Measurements from ENCODE around the gene RALGAPB. TPM values are rescaled to one million over a fixed set of nuclear protein-coding genes. Genes with fewer than 3 reads are reported as not detected.

The RALGAPB gene
- total RNA-seq, 1 donor, result 42.7 TPM

GRCh38 chr20:38543014-38543906 lies 70.6 kb downstream of the RALGAPB start:
- H4K20me1 ChIP-seq (ENCODE audit: insufficient read depth, low read length), result no peaks in the 10 kb centered on the region
- H3K27me3 ChIP-seq (ENCODE audit: insufficient read depth, low read length), result no peaks in the 10 kb centered on the region
- H3K9me3 ChIP-seq (ENCODE audit: low read depth, low read length), result no peaks in the 10 kb centered on the region
- H3K79me2 ChIP-seq (ENCODE audit: insufficient read depth, low read length), result no peaks in the 10 kb centered on the region
- no peak for DNase-seq (ENCODE audit: insufficient read length, low spot score, missing footprints)
- no peak overlapping the region for H3K27ac ChIP-seq (ENCODE audit: low read depth, low read length)
- no peak overlapping the region for H3K4me2 ChIP-seq (ENCODE audit: insufficient read depth, low read length)
- H2AFZ ChIP-seq (ENCODE audit: low read length), result no peak overlapping the region
- H3K4me3 ChIP-seq (ENCODE audit: insufficient read depth, low read length), result no peak overlapping the region
- TF ChIP-seq CTCF (IDR thresholded peaks at IDR 0.05; ENCODE audit: extremely low read depth, low read depth, low read length), result no peak
- no peaks in the 10 kb centered on the region for H3K4me1 ChIP-seq (ENCODE audit: insufficient read depth, low read length)
- H3K36me3 ChIP-seq (ENCODE audit: insufficient read depth, low read length), result peaks cover 75% of the 10 kb centered on the region

- H3K9me3 ChIP-seq (ENCODE audit: low read depth, low read length), result no peaks in the 10 kb centered on the region
- no peak for DNase-seq (ENCODE audit: insufficient read length, low spot score, missing footprints)
- H3K36me3 ChIP-seq (ENCODE audit: insufficient read depth, low read length), result peaks cover 80% of the 10 kb centered on the region
- no peak overlapping the region for H3K4me3 ChIP-seq (ENCODE audit: insufficient read depth, low read length)
- H3K27ac ChIP-seq (ENCODE audit: low read depth, low read length), result no peak overlapping the region
- H3K27me3 ChIP-seq (ENCODE audit: insufficient read depth, low read length), result no peaks in the 10 kb centered on the region
- no peak overlapping the region for H2AFZ ChIP-seq (ENCODE audit: low read length)
- H4K20me1 ChIP-seq (ENCODE audit: insufficient read depth, low read length), result no peaks in the 10 kb centered on the region
- no peaks in the 10 kb centered on the region for H3K4me1 ChIP-seq (ENCODE audit: insufficient read depth, low read length)
- no peak overlapping the region for H3K4me2 ChIP-seq (ENCODE audit: insufficient read depth, low read length)
- no peaks in the 10 kb centered on the region for H3K79me2 ChIP-seq (ENCODE audit: insufficient read depth, low read length)
- no peak for TF ChIP-seq CTCF (IDR thresholded peaks at IDR 0.05; ENCODE audit: extremely low read depth, low read depth, low read length)
Measured at GRCh38 chr20:38545771-38546170, 73.1 kb downstream of the RALGAPB start.

GRCh38 chr20:38547288-38548085 lies 74.8 kb downstream of the RALGAPB start:
- DNase-seq (ENCODE audit: insufficient read length, low spot score, missing footprints), result no peak
- no peak overlapping the region for H3K4me3 ChIP-seq (ENCODE audit: insufficient read depth, low read length)
- H3K4me2 ChIP-seq (ENCODE audit: insufficient read depth, low read length), result no peak overlapping the region
- H3K79me2 ChIP-seq (ENCODE audit: insufficient read depth, low read length), result no peaks in the 10 kb centered on the region
- no peaks in the 10 kb centered on the region for H3K4me1 ChIP-seq (ENCODE audit: insufficient read depth, low read length)
- no peak overlapping the region for H3K27ac ChIP-seq (ENCODE audit: low read depth, low read length)
- no peak overlapping the region for H2AFZ ChIP-seq (ENCODE audit: low read length)
- peaks cover 77% of the 10 kb centered on the region for H3K36me3 ChIP-seq (ENCODE audit: insufficient read depth, low read length)
- no peaks in the 10 kb centered on the region for H3K9me3 ChIP-seq (ENCODE audit: low read depth, low read length)
- no peaks in the 10 kb centered on the region for H3K27me3 ChIP-seq (ENCODE audit: insufficient read depth, low read length)
- no peak for TF ChIP-seq CTCF (IDR thresholded peaks at IDR 0.05; ENCODE audit: extremely low read depth, low read depth, low read length)
- H4K20me1 ChIP-seq (ENCODE audit: insufficient read depth, low read length), result no peaks in the 10 kb centered on the region
